GM12878 (cell line): ENCODE results near the gene LSM3. TPM values are rescaled to one million over a fixed set of nuclear protein-coding genes. Genes with fewer than 3 reads are reported as not detected.

Experiments
- ATAC-seq: fragments of 200-7000 bp; cut with Tn5 transposase; 3 replicates; pipeline ENCODE4 v1.9.1; 2020; ENCODE audit warnings: mild to moderate bottlenecking, moderate library complexity
- BruUV-seq: library from RNA; stranded (reverse); fragments of 400-500 nt; replicated peaks from 2 replicates; lab custom pipeline; 2021; lab: Mats Ljungman, UMichigan
- CTCF ChIA-PET: fragments of 300-600 bp; sonication (Branson Sonifier 250); formaldehyde crosslinking; extraction: SDS; loops from one replicate; lab custom pipeline; 2021; ENCODE audit warnings: inconsistent platforms; lab: Yijun Ruan, JAX
- POLR2A ChIA-PET: fragments of 350-600 bp; formaldehyde crosslinking; extraction: SDS; loops from one replicate; lab custom pipeline; 2021; ENCODE audit warnings: inconsistent platforms; lab: Charles Lee
- RAD21 ChIA-PET: fragments of 300-600 bp; sonication (Branson Sonifier 250); formaldehyde crosslinking; loops from one replicate; lab custom pipeline; 2023; ENCODE audit warnings: antibody characterized with exemption; ENCODE audit not compliant: unreplicated experiment; lab: Charles Lee
- SMC1A ChIA-PET: fragments of 300-600 bp; sonication (Branson Sonifier 250); formaldehyde crosslinking; loops from one replicate; lab custom pipeline; 2023; ENCODE audit not compliant: unreplicated experiment, uncharacterized antibody; lab: Charles Lee
- DNase-seq: peaks from one replicate; pipeline ENCODE4 v3.0.0-alpha.2; 2011; ENCODE audit warnings: low read depth, low spot score
- FAIRE-seq: peaks from 3 replicates; lab custom pipeline; 2011; peaks lifted over from hg19 to GRCh38; lab: Jason Lieb, UNC
- H2AFZ ChIP-seq: 2 replicates; pipeline ENCODE4 v1.6.0; 2011; ENCODE audit warnings: low read depth, low read length, control low read depth; ENCODE audit not compliant: control insufficient read depth
- H3K27ac ChIP-seq: 2 replicates; pipeline ENCODE4 v1.5.1; 2011; ENCODE audit warnings: control low read depth; ENCODE audit not compliant: control insufficient read depth, insufficient read depth
- H3K27me3 ChIP-seq, 2 experiments: replicated peaks in 1 of 2; 2 replicates each; pipeline versions ENCODE4 v1.6.0 to v1.6.1; 2011; ENCODE audit warnings: low read length in 1 of 2; ENCODE audit not compliant: control insufficient read depth in 2 of 2, insufficient read depth in 2 of 2
- H3K36me3 ChIP-seq, 2 experiments: 2 replicates each; pipeline ENCODE4 v1.5.1; 2011; ENCODE audit warnings: low read length in 1 of 2; ENCODE audit not compliant: control insufficient read depth in 2 of 2, insufficient read depth in 2 of 2
- H3K4me1 ChIP-seq: 2 replicates; pipeline ENCODE4 v1.6.1; 2011; ENCODE audit warnings: mild to moderate bottlenecking, low read length, moderate library complexity, mixed read lengths; ENCODE audit not compliant: control insufficient read depth, insufficient read depth
- H3K4me2 ChIP-seq: 2 replicates; pipeline ENCODE4 v1.6.0; 2011; ENCODE audit warnings: control low read depth; ENCODE audit not compliant: control insufficient read depth, insufficient read depth
- H3K4me3 ChIP-seq: fragments of 200-600 bp; sonication (generic); 2 replicates; pipeline ENCODE4 v1.5.1; 2016
- H3K79me2 ChIP-seq: 2 replicates; pipeline ENCODE4 v1.6.0; 2011; ENCODE audit warnings: low read length; ENCODE audit not compliant: control insufficient read depth, insufficient read depth
- H3K9ac ChIP-seq: 2 replicates; pipeline ENCODE4 v1.8.0; 2011; ENCODE audit warnings: low read length, control low read depth, mixed read lengths; ENCODE audit not compliant: control insufficient read depth, insufficient read depth
- H3K9me3 ChIP-seq: replicated peaks from 3 replicates; pipeline ENCODE4 v1.5.1; 2011; ENCODE audit warnings: mild to moderate bottlenecking, low read length; ENCODE audit not compliant: control insufficient read depth, insufficient read depth
- H4K20me1 ChIP-seq: 2 replicates; pipeline ENCODE4 v1.6.0; 2011; ENCODE audit not compliant: control insufficient read depth, insufficient read depth
- CREM ChIP-seq: IDR thresholded peaks from 2 replicates; pipeline ENCODE4 v1.6.1; 2014; ENCODE audit warnings: antibody characterized with exemption, low read depth
- EGR1 ChIP-seq, 2 experiments: IDR thresholded peaks; 1 replicate in 1 of 2; 2 replicates in 1 of 2; pipeline ENCODE4 v1.6.1; 2011 to 2012; ENCODE audit warnings: low read depth in 2 of 2, low read length in 2 of 2, borderline replicate concordance in 1 of 2, mild to moderate bottlenecking in 1 of 2, moderate library complexity in 1 of 2
- HDGF ChIP-seq: fragments of 450-650 bp; IDR thresholded peaks from 2 replicates; pipeline ENCODE4 v1.6.1; 2016; ENCODE audit warnings: antibody characterized with exemption
- IRF3 ChIP-seq: fragments of 450-650 bp; IDR thresholded peaks from 2 replicates; pipeline ENCODE4 v1.6.1; 2014; ENCODE audit warnings: mild to moderate bottlenecking
- LARP7 ChIP-seq: fragments of 450-650 bp; IDR thresholded peaks from 2 replicates; pipeline ENCODE4 v1.6.1; 2017; ENCODE audit warnings: mild to moderate bottlenecking
- MYB ChIP-seq: fragments of 150-350 bp; IDR thresholded peaks from 2 replicates; pipeline ENCODE4 v1.6.1; 2014; ENCODE audit warnings: mild to moderate bottlenecking, low read depth, low read length, borderline replicate concordance
- NFYB ChIP-seq: IDR thresholded peaks from 2 replicates; pipeline ENCODE4 v1.6.1; 2011; ENCODE audit warnings: low read depth, mild to moderate bottlenecking, low read length, improper control_type of control experiment, moderate library complexity; ENCODE audit not compliant: insufficient read depth
- NKRF ChIP-seq: fragments of 450-650 bp; conservative IDR thresholded peaks from 2 replicates; pipeline ENCODE4 v1.6.1; 2017; ENCODE audit warnings: mild to moderate bottlenecking, moderate library complexity
- NRF1 ChIP-seq: conservative IDR thresholded peaks from 2 replicates; pipeline ENCODE4 v1.6.1; 2011; ENCODE audit warnings: mild to moderate bottlenecking, low read depth, low read length, improper control_type of control experiment
- POLR2A ChIP-seq: IDR thresholded peaks from 2 replicates; pipeline ENCODE4 v1.6.1; 2011; ENCODE audit warnings: low read depth, mild to moderate bottlenecking, low read length
- STAT3 ChIP-seq: IDR thresholded peaks from 2 replicates; pipeline ENCODE4 v1.6.1; 2011; ENCODE audit warnings: low read depth, low read length, improper control_type of control experiment
- TARDBP ChIP-seq: IDR thresholded peaks from 2 replicates; pipeline ENCODE4 v1.6.1; 2016; ENCODE audit warnings: borderline replicate concordance
- YBX1 ChIP-seq: fragments of 450-650 bp; IDR thresholded peaks from 2 replicates; pipeline ENCODE4 v1.6.1; 2016; ENCODE audit warnings: antibody characterized with exemption
- ZBED1 ChIP-seq: IDR thresholded peaks from 2 replicates; pipeline ENCODE4 v1.6.1; 2016; ENCODE audit warnings: borderline replicate concordance
- WGBS: methylation state at CpG from one replicate; pipeline ENCODE4 v1.1.6; 2016; ENCODE audit warnings: low lambda C conversion rate; ENCODE audit not compliant: insufficient replicate concordance, insufficient coverage; ENCODE audit errors: missing lambda C conversion rate; 5-methylcytosine and 5-hydroxymethylcytosine counted together
- in situ Hi-C: fragments of 300-500 bp; cut with MboI; formaldehyde crosslinking; loops from 9 replicates; pipeline ENCODE4 v1.14.3; 2018; ENCODE audit warnings: mixed read lengths
- intact Hi-C: fragments of 100-400 bp; cut with micrococcal nuclease; formaldehyde crosslinking; loops from one replicate; pipeline ENCODE4 v1.14.2; 2022; ENCODE audit not compliant: unreplicated experiment
- polyA plus RNA-seq, 11 experiments: library from polyadenylated mRNA; depleted of rRNA in 4 of 11; unstranded in 6 of 11; stranded (reverse) in 5 of 11; fragments of >200 nt; fragmentation: Nextera tagmentation in 4 of 11; fragmentation: Illumina TruSeq in 1 of 11; extraction: Ambion mirVana in 4 of 11; extraction: Trizol in 1 of 11; gene quantifications; 1 replicate in 1 of 11; 2 replicates in 10 of 11; pipeline versions ENCODE4 v1.2.1 to v1.2.3, GENCODE V29; 2011 to 2016; ENCODE audit warnings: inconsistent platforms in 2 of 11, missing spikeins in 2 of 11, low read depth in 1 of 11
- total RNA-seq, 4 experiments: library from RNA; depleted of rRNA in 3 of 4; stranded (reverse); fragments of >200 nt in 3 of 4; fragmentation: Illumina TruSeq in 1 of 4; extraction: Trizol in 1 of 4; gene quantifications; 2 replicates each; pipeline versions ENCODE4 v1.2.1 to v1.2.3, GENCODE V29; 2013 to 2021

LSM3 gene
- total and polyA plus RNA-seq, 10 of the 15 experiments (the other 5 are each of a cell fraction or from before 2014, with no cell fraction given) = 15.5 to 111 (median 29.1) TPM

- DNase-seq = no peak
- in situ Hi-C loops = no loop called here
- no peak overlapping the region for H3K27ac ChIP-seq
These were observed 32.1 kb upstream of the LSM3 start for GRCh38 chr3:14146381-14147065.

GRCh38 chr3:14147066-14147435 is 31.6 kb upstream of the LSM3 start:
- ChIA-PET RAD21 (no interaction called here), POLR2A (no interaction called here), SMC1A (interaction anchor here (0.9 kb wide), 1 partner anchor 22 kb away, joined by 3 read pairs; no protein-coding TSS in a partner anchor), CTCF (no interaction called here)
- BruUV-seq = no TSS peak
- in situ Hi-C loops (no loop called here), intact Hi-C loops (no loop called here)
- Histone ChIP-seq H3K27ac (no peak overlapping the region), H3K79me2 (no peaks in the 10 kb centered on the region), H2AFZ (no peak overlapping the region), H3K4me3 (no peak overlapping the region), H3K27me3 (no peaks in the 10 kb centered on the region), H3K9ac (no peak overlapping the region), H3K9me3 (no peaks in the 10 kb centered on the region), H4K20me1 (no peaks in the 10 kb centered on the region), H3K4me1 (peaks cover 16% of the 10 kb centered on the region), H3K36me3 (peaks cover 7 to 10% of the 10 kb centered on the region in 2 experiments), H3K4me2 (no peak overlapping the region)
- ATAC-seq (no peak), DNase-seq (no peak), FAIRE-seq (no peak)
- TF ChIP-seq TARDBP (no peak), ZBED1 (no peak), NRF1 (no peak), NFYB (no peak), CREM (no peak), EGR1 (IDR thresholded peaks at IDR 0.05; ENCODE audit: borderline replicate concordance in 1 of 2, low read depth in 2 of 2, low read length in 2 of 2) (no peak), HDGF (no peak), IRF3 (no peak), NKRF (no peak)
- WGBS = 95% methylated on average over 5 of the region's 5 CpGs

More at GRCh38 chr3:14146381-14147065, 32.1 kb upstream of the LSM3 start:
- no TSS peak for BruUV-seq
- Histone ChIP-seq H3K4me1 (peaks cover 16% of the 10 kb centered on the region), H3K4me2 (no peak overlapping the region), H4K20me1 (no peaks in the 10 kb centered on the region), H2AFZ (no peak overlapping the region), H3K27me3 (no peaks in the 10 kb centered on the region), H3K9ac (no peak overlapping the region), H3K36me3 (peaks cover 10 to 13% of the 10 kb centered on the region in 2 experiments; a peak in 3 of 4 replicates), H3K79me2 (no peaks in the 10 kb centered on the region), H3K4me3 (no peak overlapping the region), H3K9me3 (no peaks in the 10 kb centered on the region)
- ChIA-PET SMC1A (interaction anchor here (0.9 kb wide), 1 partner anchor 21 kb away, joined by 3 read pairs; no protein-coding TSS in a partner anchor), CTCF (no interaction called here), RAD21 (no interaction called here), POLR2A (no interaction called here)
- intact Hi-C loops = no loop called here
- ATAC-seq (no peak), FAIRE-seq (no peak)
- TF ChIP-seq LARP7 (no peak), POLR2A (0 out of 2 replicates have a peak, but pooled peaks have one; percentile 19), STAT3 (no peak), YBX1 (no peak), MYB (no peak)
- 89% methylated on average over 10 of the region's 10 CpGs for WGBS
